GM23338 (cell line): ENCODE data around the gene DMD. TPM values are rescaled to one million over a fixed set of nuclear protein-coding genes. Genes with fewer than 3 reads are reported as not detected.

Experiments
- ATAC-seq: fragments of 200-7000 bp; cut with Tn5 transposase; 3 replicates; pipeline ENCODE4 v1.9.1; 2020
- DNase-seq: peaks from one replicate; pipeline ENCODE4 v3.0.0-alpha.2; 2015; ENCODE audit warnings: low spot score
- H2AFZ ChIP-seq: fragments of 200-600 bp; sonication (generic); 2 replicates; pipeline ENCODE4 v1.8.0; 2016; ENCODE audit warnings: antibody characterized with exemption, mild to moderate bottlenecking, moderate library complexity
- H3F3A ChIP-seq: fragments of 200-600 bp; sonication (generic); replicated peaks from 2 replicates; pipeline ENCODE4 v1.8.0; 2017; ENCODE audit warnings: antibody characterized with exemption, mixed run types, low read depth
- H3K27ac ChIP-seq: fragments of 200-600 bp; sonication (generic); 2 replicates; pipeline ENCODE4 v1.6.1; 2016; ENCODE audit warnings: low read depth
- H3K27me3 ChIP-seq: fragments of 200-600 bp; sonication (generic); 2 replicates; pipeline ENCODE4 v1.8.0; 2016; ENCODE audit warnings: mild to moderate bottlenecking, mixed run types, moderate library complexity; ENCODE audit not compliant: insufficient read depth
- H3K36me3 ChIP-seq: fragments of 200-600 bp; sonication (generic); 2 replicates; pipeline ENCODE4 v1.8.0; 2016; ENCODE audit warnings: mild to moderate bottlenecking; ENCODE audit not compliant: insufficient read depth
- H3K4me1 ChIP-seq: fragments of 200-600 bp; sonication (generic); 2 replicates; pipeline ENCODE4 v1.8.0; 2016; ENCODE audit warnings: mild to moderate bottlenecking, moderate library complexity; ENCODE audit not compliant: insufficient read depth
- H3K4me2 ChIP-seq: fragments of 200-600 bp; sonication (generic); 2 replicates; pipeline ENCODE4 v1.7.1; 2017; ENCODE audit warnings: mixed run types
- H3K4me3 ChIP-seq: fragments of 200-600 bp; sonication (generic); 2 replicates; pipeline ENCODE4 v1.6.1; 2016; ENCODE audit warnings: mixed run types
- H3K79me2 ChIP-seq: fragments of 200-600 bp; sonication (generic); replicated peaks from 2 replicates; pipeline ENCODE4 v1.8.0; 2017; ENCODE audit warnings: mild to moderate bottlenecking; ENCODE audit not compliant: insufficient read depth
- H3K9me2 ChIP-seq: fragments of 200-600 bp; sonication (generic); 2 replicates; pipeline ENCODE4 v1.8.0; 2017; ENCODE audit not compliant: insufficient read depth
- H4K20me1 ChIP-seq: fragments of 200-600 bp; sonication (generic); replicated peaks from 2 replicates; pipeline ENCODE4 v1.8.0; 2017; ENCODE audit warnings: mild to moderate bottlenecking; ENCODE audit not compliant: insufficient read depth
- H3K27ac Mint-ChIP-seq: 2 replicates; pipeline ENCODE4 v1.8.0; 2020; ENCODE audit warnings: inconsistent platforms, mild to moderate bottlenecking, moderate library complexity, mixed read lengths
- H3K27me3 Mint-ChIP-seq: 3 replicates; pipeline ENCODE4 v1.8.0; 2022; ENCODE audit warnings: low read depth, mild to moderate bottlenecking, moderate library complexity, mixed read lengths, inconsistent platforms; ENCODE audit not compliant: insufficient read depth, poor library complexity
- H3K36me3 Mint-ChIP-seq: 3 replicates; pipeline ENCODE4 v1.8.0; 2021; ENCODE audit warnings: low read depth, mild to moderate bottlenecking, inconsistent platforms, moderate library complexity, mixed read lengths
- H3K4me1 Mint-ChIP-seq: 3 replicates; pipeline ENCODE4 v1.8.0; 2020; ENCODE audit warnings: mild to moderate bottlenecking, inconsistent platforms, mixed read lengths
- H3K4me3 Mint-ChIP-seq: 3 replicates; pipeline ENCODE4 v1.8.0; 2021; ENCODE audit warnings: moderate library complexity, mild to moderate bottlenecking, inconsistent platforms, mixed read lengths
- H3K9me3 Mint-ChIP-seq: 3 replicates; pipeline ENCODE4 v1.8.0; 2020; ENCODE audit warnings: moderate library complexity, mild to moderate bottlenecking, inconsistent platforms, mixed read lengths
- CREB1 ChIP-seq: fragments of 250-450 bp; sonication (Bioruptor Pico); IDR thresholded peaks from 2 replicates; pipeline ENCODE4 v1.5.0; 2020; ENCODE audit warnings: low read depth, mild to moderate bottlenecking, moderate library complexity
- CTCF ChIP-seq, 2 experiments: fragments of 200-600 bp in 1 of 2; sonication (generic) in 1 of 2; conservative IDR thresholded peaks; 2 replicates each; pipeline versions ENCODE4 v1.5.1 to v1.6.1; 2016 to 2017; ENCODE audit warnings: antibody characterized with exemption in 2 of 2, low read depth in 2 of 2, mild to moderate bottlenecking in 2 of 2, moderate library complexity in 1 of 2
- ETS1 ChIP-seq: IDR thresholded peaks from 2 replicates; pipeline ENCODE4 v1.6.1; 2016; ENCODE audit warnings: antibody characterized with exemption
- EZH2 ChIP-seq: fragments of 200-600 bp; sonication (generic); IDR thresholded peaks from one replicate; pipeline ENCODE4 v1.8.0; 2017; ENCODE audit warnings: antibody characterized with exemption, mild to moderate bottlenecking, low read depth; ENCODE audit not compliant: unreplicated experiment
- EZH2phosphoT487 ChIP-seq: fragments of 200-600 bp; sonication (generic); IDR thresholded peaks from one replicate; pipeline ENCODE4 v1.8.1; 2018; ENCODE audit warnings: antibody characterized with exemption; ENCODE audit not compliant: unreplicated experiment
- JUNB ChIP-seq: IDR thresholded peaks from one replicate; pipeline ENCODE4 v1.6.1; 2016; ENCODE audit warnings: antibody characterized with exemption; ENCODE audit not compliant: unreplicated experiment
- NANOG ChIP-seq: IDR thresholded peaks from 2 replicates; pipeline ENCODE4 v1.6.1; 2016; ENCODE audit warnings: antibody characterized with exemption, borderline replicate concordance
- POLR2AphosphoS5 ChIP-seq: IDR thresholded peaks from 2 replicates; pipeline ENCODE4 v1.6.1; 2016; ENCODE audit warnings: antibody characterized with exemption, low read depth
- REST ChIP-seq: IDR thresholded peaks from one replicate; pipeline ENCODE4 v1.6.1; 2018; ENCODE audit warnings: antibody characterized with exemption; ENCODE audit not compliant: unreplicated experiment
- STAT1 ChIP-seq: IDR thresholded peaks from one replicate; pipeline ENCODE4 v1.6.1; 2016; ENCODE audit warnings: antibody characterized with exemption; ENCODE audit not compliant: unreplicated experiment
- ZNF114 ChIP-seq: fragments of 250-450 bp; sonication (Bioruptor Pico); IDR thresholded peaks from 2 replicates; pipeline ENCODE4 v1.5.0; 2020; ENCODE audit warnings: mild to moderate bottlenecking, moderate library complexity
- ZNF331 ChIP-seq: fragments of 250-450 bp; sonication (Bioruptor Pico); IDR thresholded peaks from 2 replicates; pipeline ENCODE4 v1.5.0; 2020; ENCODE audit warnings: low read depth, mild to moderate bottlenecking, moderate library complexity
- ZNF462 ChIP-seq: fragments of 250-450 bp; sonication (Bioruptor Pico); IDR thresholded peaks from 2 replicates; pipeline ENCODE4 v1.5.0; 2020; ENCODE audit warnings: mild to moderate bottlenecking, moderate library complexity
- polyA plus RNA-seq: library from polyadenylated mRNA; unstranded; fragments of >200 nt; fragmentation: Nextera tagmentation; extraction: Ambion mirVana; gene quantifications from 2 replicates; pipeline ENCODE4 v1.2.1, GENCODE V29; 2016
- total RNA-seq: library from RNA; depleted of rRNA; stranded (reverse); fragments of >200 nt; shearing (Covaris generic); gene quantifications from 2 replicates; pipeline ENCODE4 v1.2.3, GENCODE V29; 2014

Gene DMD
- total and polyA plus RNA-seq, 2 experiments from 2014 or later: 4.5 to 7.6 TPM

GRCh38 chrX:31471229-31471628 is 1740.1 kb downstream of the DMD start:
- no peak for ATAC-seq
- Mint-ChIP-seq H3K4me3 (no peak overlapping the region), H3K27me3 (no peaks in the 10 kb centered on the region), H3K27ac (no peak overlapping the region), H3K36me3 (no peaks in the 10 kb centered on the region), H3K9me3 (no peaks in the 10 kb centered on the region), H3K4me1 (no peaks in the 10 kb centered on the region)
- Histone ChIP-seq H3K4me3 (no peak overlapping the region), H3K4me1 (no peaks in the 10 kb centered on the region), H3K79me2 (no peaks in the 10 kb centered on the region), H2AFZ (no peak overlapping the region), H3K27ac (no peak overlapping the region), H3K27me3 (no peaks in the 10 kb centered on the region), H4K20me1 (no peaks in the 10 kb centered on the region), H3F3A (no peaks in the 10 kb centered on the region), H3K36me3 (no peaks in the 10 kb centered on the region), H3K4me2 (no peak overlapping the region), H3K9me2 (no peaks in the 10 kb centered on the region)
- TF ChIP-seq CTCF (conservative IDR thresholded peaks at IDR 0.05; ENCODE audit: low read depth in 2 of 2) (no peak), ZNF114 (no peak), NANOG (no peak), STAT1 (no peak), EZH2phosphoT487 (no peak), REST (no peak), POLR2AphosphoS5 (no peak), CREB1 (CRISPR knock-in tag) (no peak), ZNF331 (CRISPR knock-in tag) (no peak), JUNB (no peak), EZH2 (no peak), ETS1 (no peak), ZNF462 (no peak)
- DNase-seq: no peak
